NCI-H345 (cell line): ENCODE data around the gene ZFP36L1.
A peak's percentile ranks its signal among the peaks of the same experiment; 100 is the strongest.

ENCODE experiments used
- DNase-seq: peaks from one replicate; lab custom pipeline; 2025; lab: John Stamatoyannopoulos, UW

Gene ZFP36L1

GRCh38 chr14:68816183-68816942 lies 23.5 kb upstream of the ZFP36L1 start:
- DNase-seq = peak; percentile 86

GRCh38 chr14:68815298-68816182 lies 22.7 kb upstream of the ZFP36L1 start:
- no peak for DNase-seq

GRCh38 chr14:68814539-68815297 lies 21.9 kb upstream of the ZFP36L1 start:
- peak; percentile 21 for DNase-seq

GRCh38 chr14:68814238-68814538 lies 21.3 kb upstream of the ZFP36L1 start:
- DNase-seq = no peak

- no peak for DNase-seq
Measured at GRCh38 chr14:68813318-68813838, 20.5 kb upstream of the ZFP36L1 start.

GRCh38 chr14:68811171-68811570 lies 18.3 kb upstream of the ZFP36L1 start:
- DNase-seq = no peak

- no peak for DNase-seq
Measured at GRCh38 chr14:68810173-68811153, 17.6 kb upstream of the ZFP36L1 start.

- DNase-seq = no peak
Measured at GRCh38 chr14:68809524-68809923, 16.7 kb upstream of the ZFP36L1 start.

GRCh38 chr14:68808696-68809480 lies 16.0 kb upstream of the ZFP36L1 start:
- DNase-seq = no peak

GRCh38 chr14:68807987-68808386 lies 15.1 kb upstream of the ZFP36L1 start:
- DNase-seq = no peak

- no peak for DNase-seq
Measured at GRCh38 chr14:68807148-68807600, 14.3 kb upstream of the ZFP36L1 start.

GRCh38 chr14:68806526-68807147 lies 13.8 kb upstream of the ZFP36L1 start:
- no peak for DNase-seq

GRCh38 chr14:68805414-68805813 lies 12.5 kb upstream of the ZFP36L1 start:
- DNase-seq = no peak

GRCh38 chr14:68801631-68802030 lies 8.8 kb upstream of the ZFP36L1 start:
- no peak for DNase-seq

GRCh38 chr14:68800953-68801352 lies 8.1 kb upstream of the ZFP36L1 start:
- DNase-seq = no peak

GRCh38 chr14:68800390-68800789 lies 7.5 kb upstream of the ZFP36L1 start:
- no peak for DNase-seq

GRCh38 chr14:68798621-68799020 lies 5.8 kb upstream of the ZFP36L1 start:
- no peak for DNase-seq

- DNase-seq = no peak
Measured at GRCh38 chr14:68797121-68797670, 4.3 kb upstream of the ZFP36L1 start.

- DNase-seq = no peak
Measured at GRCh38 chr14:68796418-68797101, 3.7 kb upstream of the ZFP36L1 start.
